SKM-1 treated with dmso at 0.1 percent for 144 hours (cell line): Measurements from ENCODE around the gene HCST.
"Not testable (repeated sequence)": the region's sequence is repeated elsewhere in the genome, so short reads cannot be mapped to it uniquely, and the experiment has no call there.

Source experiments
- DNase-seq: peaks from one replicate; lab custom pipeline; 2025; ENCODE audit not compliant: unreplicated experiment; lab: John Stamatoyannopoulos, UW

Gene HCST

GRCh38 chr19:35903550-35904179 lies 1.3 kb downstream of the HCST start:
- peak; percentile 95 for DNase-seq

GRCh38 chr19:35904311-35905068 lies 2.2 kb downstream of the HCST start:
- peak; percentile 65 for DNase-seq

- DNase-seq = no peak
These were observed 2.9 kb downstream of the HCST start for GRCh38 chr19:35905178-35905727.

GRCh38 chr19:35907377-35907745 lies 5.0 kb downstream of the HCST start:
- no peak for DNase-seq

- peak; percentile 34 for DNase-seq
These were observed 5.7 kb downstream of the HCST start, which contains the start of gene TYROBP for GRCh38 chr19:35908010-35908441. Gene TYROBP (minus strand): TSS chr19:35908295. CDS start chr19:35908228, 67 bp downstream.

- DNase-seq = peak; percentile 99
These were observed 6.8 kb downstream of the HCST start for GRCh38 chr19:35908973-35909683.

- DNase-seq = no peak
These were observed 7.3 kb downstream of the HCST start for GRCh38 chr19:35909684-35910035.

GRCh38 chr19:35910355-35910754 lies 8.0 kb downstream of the HCST start:
- not testable (repeated sequence) for DNase-seq

- no peak for DNase-seq
These were observed 8.8 kb downstream of the HCST start for GRCh38 chr19:35911173-35911572.

- DNase-seq = no peak
These were observed 9.5 kb downstream of the HCST start for GRCh38 chr19:35911790-35912189.

GRCh38 chr19:35913589-35913988 lies 11.3 kb downstream of the HCST start:
- no peak for DNase-seq

- no peak for DNase-seq
These were observed 13.1 kb downstream of the HCST start for GRCh38 chr19:35915443-35915842.

GRCh38 chr19:35919306-35919705 lies 17.0 kb downstream of the HCST start:
- no peak for DNase-seq

GRCh38 chr19:35921012-35921411 lies 18.7 kb downstream of the HCST start:
- no peak for DNase-seq

- DNase-seq = no peak
These were observed 23.2 kb downstream of the HCST start for GRCh38 chr19:35925501-35925900.

GRCh38 chr19:35928507-35928906 lies 26.2 kb downstream of the HCST start:
- no peak for DNase-seq

- DNase-seq = no peak
These were observed 27.5 kb downstream of the HCST start for GRCh38 chr19:35929876-35930275.

GRCh38 chr19:35931161-35931873 lies 29.0 kb downstream of the HCST start:
- peak; percentile 99 for DNase-seq

- DNase-seq = no peak
These were observed 29.5 kb downstream of the HCST start for GRCh38 chr19:35931874-35932202.

GRCh38 chr19:35932291-35932936 lies 30.1 kb downstream of the HCST start:
- DNase-seq = no peak
